Measurements from ENCODE around the gene NCOR1.

The NCOR1 gene

DNA sequence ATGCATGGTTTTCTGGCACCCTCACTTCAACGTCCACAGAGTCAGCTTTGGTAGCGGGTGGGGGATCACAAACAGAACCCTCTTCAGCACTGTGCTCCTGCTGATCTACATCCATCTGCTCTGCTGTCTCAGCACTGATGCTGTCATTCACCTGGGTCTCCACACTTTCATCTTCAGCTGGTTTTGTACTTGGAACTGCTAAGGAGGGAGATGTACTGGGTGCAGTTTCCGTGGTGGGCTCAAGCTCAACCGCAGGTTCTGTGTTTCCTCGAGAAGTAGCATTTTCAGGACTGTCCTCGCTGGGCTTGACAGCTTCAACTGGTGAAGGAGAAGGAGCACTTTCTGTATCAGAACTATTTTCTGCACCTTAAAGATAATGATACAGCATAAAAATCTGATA lies 113.9 kb downstream of the NCOR1 start:
- no peaks in the 10 kb centered on the region for H3K27me3 ChIP-seq (ENCODE audit: low read depth, low read length)
- H3K9ac ChIP-seq (ENCODE audit: low read length) = no peak overlapping the region
- peaks cover 26% of the 10 kb centered on the region for H3K36me3 ChIP-seq (replicated peaks; ENCODE audit: low read depth, low read length)
- H3K9me3 ChIP-seq (ENCODE audit: insufficient read depth, low read length) = no peaks in the 10 kb centered on the region
- TF ChIP-seq EZH2phosphoT487 (IDR thresholded peaks at IDR 0.05; ENCODE audit: low read depth) = no peak
- TF ChIP-seq, protein P1, sequence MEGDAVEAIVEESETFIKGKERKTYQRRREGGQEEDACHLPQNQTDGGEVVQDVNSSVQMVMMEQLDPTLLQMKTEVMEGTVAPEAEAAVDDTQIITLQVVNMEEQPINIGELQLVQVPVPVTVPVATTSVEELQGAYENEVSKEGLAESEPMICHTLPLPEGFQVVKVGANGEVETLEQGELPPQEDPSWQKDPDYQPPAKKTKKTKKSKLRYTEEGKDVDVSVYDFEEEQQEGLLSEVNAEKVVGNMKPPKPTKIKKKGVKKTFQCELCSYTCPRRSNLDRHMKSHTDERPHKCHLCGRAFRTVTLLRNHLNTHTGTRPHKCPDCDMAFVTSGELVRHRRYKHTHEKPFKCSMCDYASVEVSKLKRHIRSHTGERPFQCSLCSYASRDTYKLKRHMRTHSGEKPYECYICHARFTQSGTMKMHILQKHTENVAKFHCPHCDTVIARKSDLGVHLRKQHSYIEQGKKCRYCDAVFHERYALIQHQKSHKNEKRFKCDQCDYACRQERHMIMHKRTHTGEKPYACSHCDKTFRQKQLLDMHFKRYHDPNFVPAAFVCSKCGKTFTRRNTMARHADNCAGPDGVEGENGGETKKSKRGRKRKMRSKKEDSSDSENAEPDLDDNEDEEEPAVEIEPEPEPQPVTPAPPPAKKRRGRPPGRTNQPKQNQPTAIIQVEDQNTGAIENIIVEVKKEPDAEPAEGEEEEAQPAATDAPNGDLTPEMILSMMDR (IDR thresholded peaks at IDR 0.05; ENCODE audit: low read depth, low read length) = no peak
- no peak overlapping the region for H2AFZ ChIP-seq (ENCODE audit: low read depth, low read length)
- no peak overlapping the region for H3K4me2 ChIP-seq (ENCODE audit: low read length)
- no peaks in the 10 kb centered on the region for H3K79me2 ChIP-seq (ENCODE audit: low read length)
- H4K20me1 ChIP-seq (ENCODE audit: insufficient read depth, low read length) = no peaks in the 10 kb centered on the region
- no peak overlapping the region for H3K27ac ChIP-seq (ENCODE audit: low read length)
- H3K4me3 ChIP-seq (ENCODE audit: low read length) = no peak overlapping the region
- no peaks in the 10 kb centered on the region for H3K4me1 ChIP-seq (ENCODE audit: low read length)

DNA sequence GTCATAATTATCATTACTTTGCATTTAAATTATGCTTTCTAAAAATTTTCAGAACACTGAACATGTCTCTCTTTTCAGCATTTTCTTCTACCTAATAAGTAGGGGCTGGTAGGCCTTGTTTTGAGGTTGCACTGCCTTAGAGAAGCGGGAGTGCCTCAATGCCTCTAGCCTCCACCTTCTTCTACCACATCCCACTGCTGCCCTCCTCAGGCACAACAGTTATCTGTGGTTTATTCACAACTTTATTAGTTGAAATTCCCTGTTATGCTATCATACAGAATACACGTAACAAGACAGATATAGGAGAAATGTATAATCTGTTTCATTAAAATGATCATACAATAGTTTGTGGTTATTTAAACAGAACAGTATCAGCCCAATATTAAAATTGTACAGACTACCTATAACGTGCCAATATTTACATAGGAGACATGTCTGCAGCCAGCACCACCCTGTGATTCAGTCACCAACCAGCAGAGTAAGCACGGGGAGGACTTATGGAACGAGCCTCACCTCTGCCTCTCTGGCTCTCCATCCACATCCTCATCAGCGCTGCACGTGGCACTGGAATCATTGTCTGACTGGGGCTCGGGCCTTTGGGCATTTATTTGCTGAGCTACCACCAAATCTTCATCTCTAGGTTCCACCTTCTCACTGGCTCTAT lies 114.5 kb downstream of the NCOR1 start:
- Histone ChIP-seq H4K20me1 (ENCODE audit: insufficient read depth, low read length) (no peaks in the 10 kb centered on the region), H3K36me3 (replicated peaks; ENCODE audit: low read depth, low read length) (peaks cover 28% of the 10 kb centered on the region), H3K9me3 (ENCODE audit: insufficient read depth, low read length) (no peaks in the 10 kb centered on the region)

DNA sequence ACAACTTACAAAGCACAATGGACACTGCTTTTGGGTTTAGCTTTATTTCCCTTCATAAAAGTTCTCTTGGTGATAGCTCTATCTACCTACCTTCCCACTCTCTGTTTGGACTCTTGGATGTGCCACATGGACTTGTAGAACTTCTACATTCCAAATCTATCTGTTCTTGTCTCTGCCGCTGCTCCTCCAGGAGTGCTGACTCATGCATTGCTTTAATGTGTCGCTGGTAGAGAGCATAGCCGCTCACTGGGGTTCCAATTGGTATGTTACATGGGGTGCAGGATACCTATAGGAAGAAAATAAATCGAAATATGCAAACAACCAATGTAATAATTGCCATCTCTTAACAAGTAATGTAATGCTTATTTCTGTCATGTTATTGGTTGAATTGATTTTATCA lies 123.6 kb downstream of the NCOR1 start:
- Histone ChIP-seq H3K27me3 (ENCODE audit: low read depth, low read length) (no peaks in the 10 kb centered on the region), H2AFZ (ENCODE audit: low read depth, low read length) (no peak overlapping the region), H3K9me3 (ENCODE audit: insufficient read depth, low read length) (no peaks in the 10 kb centered on the region), H3K9ac (ENCODE audit: low read length) (no peak overlapping the region), H3K4me3 (ENCODE audit: low read length) (no peak overlapping the region), H4K20me1 (ENCODE audit: insufficient read depth, low read length) (no peaks in the 10 kb centered on the region), H3K27ac (ENCODE audit: low read length) (no peak overlapping the region), H3K4me1 (ENCODE audit: low read length) (no peaks in the 10 kb centered on the region), H3K4me2 (ENCODE audit: low read length) (no peak overlapping the region), H3K79me2 (ENCODE audit: low read length) (no peaks in the 10 kb centered on the region), H3K36me3 (replicated peaks; ENCODE audit: low read depth, low read length) (peaks cover 11% of the 10 kb centered on the region)
- TF ChIP-seq, protein P1 (IDR thresholded peaks at IDR 0.05; ENCODE audit: low read depth, low read length) = no peak
- TF ChIP-seq EZH2phosphoT487 (IDR thresholded peaks at IDR 0.05; ENCODE audit: low read depth) = no peak

More for the DNA sequence above, 114.5 kb downstream of the NCOR1 start:
- no peak overlapping the region for H2AFZ ChIP-seq (ENCODE audit: low read depth, low read length)
- H3K4me2 ChIP-seq (ENCODE audit: low read length) = no peak overlapping the region
- no peak overlapping the region for H3K27ac ChIP-seq (ENCODE audit: low read length)
- H3K4me1 ChIP-seq (ENCODE audit: low read length) = no peaks in the 10 kb centered on the region
- no peak for TF ChIP-seq EZH2phosphoT487 (IDR thresholded peaks at IDR 0.05; ENCODE audit: low read depth)
- TF ChIP-seq, protein P1 (IDR thresholded peaks at IDR 0.05; ENCODE audit: low read depth, low read length) = no peak
- no peaks in the 10 kb centered on the region for H3K27me3 ChIP-seq (ENCODE audit: low read depth, low read length)
- no peak overlapping the region for H3K9ac ChIP-seq (ENCODE audit: low read length)
- H3K79me2 ChIP-seq (ENCODE audit: low read length) = no peaks in the 10 kb centered on the region
- H3K4me3 ChIP-seq (ENCODE audit: low read length) = no peak overlapping the region

DNA sequence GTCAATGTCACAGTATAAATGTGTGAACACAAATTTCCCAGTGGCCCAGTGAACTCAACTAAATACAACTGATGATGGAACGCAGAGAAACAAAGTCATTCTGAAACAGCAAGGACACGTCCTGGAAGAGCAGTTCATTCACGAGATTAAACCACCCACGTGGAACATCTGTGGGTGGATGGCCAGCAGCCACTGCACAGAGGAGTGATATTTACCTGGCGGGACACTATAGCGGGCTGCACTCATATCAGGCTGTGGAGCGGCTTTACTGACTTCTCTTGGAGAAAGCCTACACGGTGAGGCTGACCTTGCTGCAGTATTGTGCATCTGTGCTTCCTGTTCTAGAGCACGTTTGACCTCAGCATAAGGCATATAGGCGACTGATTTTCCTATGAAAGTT lies 128.4 kb downstream of the NCOR1 start:
- no peak overlapping the region for H2AFZ ChIP-seq (ENCODE audit: low read depth, low read length)
- no peak overlapping the region for H3K9ac ChIP-seq (ENCODE audit: low read length)
- H3K27ac ChIP-seq (ENCODE audit: low read length) = no peak overlapping the region
- TF ChIP-seq, protein P1 (IDR thresholded peaks at IDR 0.05; ENCODE audit: low read depth, low read length) = no peak
- no peak for TF ChIP-seq EZH2phosphoT487 (IDR thresholded peaks at IDR 0.05; ENCODE audit: low read depth)
- H3K79me2 ChIP-seq (ENCODE audit: low read length) = no peaks in the 10 kb centered on the region
- H3K4me2 ChIP-seq (ENCODE audit: low read length) = no peak overlapping the region
- no peaks in the 10 kb centered on the region for H4K20me1 ChIP-seq (ENCODE audit: insufficient read depth, low read length)
- H3K4me1 ChIP-seq (ENCODE audit: low read length) = no peaks in the 10 kb centered on the region
- H3K9me3 ChIP-seq (ENCODE audit: insufficient read depth, low read length) = no peaks in the 10 kb centered on the region
- no peaks in the 10 kb centered on the region for H3K27me3 ChIP-seq (ENCODE audit: low read depth, low read length)
- peaks cover 17% of the 10 kb centered on the region for H3K36me3 ChIP-seq (replicated peaks; ENCODE audit: low read depth, low read length)
- no peak overlapping the region for H3K4me3 ChIP-seq (ENCODE audit: low read length)
